Activated CD4-positive, alpha-beta T cell treated with anti-CD3 and anti-CD28 coated beads for 24 hours (primary cell): ENCODE results near the gene INSIG2.

Experiments used
- DNase-seq, 2 donors: peaks; one replicate each; pipeline ENCODE4 v3.0.0-alpha.2; 2020; ENCODE audit warnings: low read depth in 2 of 2

The INSIG2 gene

DNA sequence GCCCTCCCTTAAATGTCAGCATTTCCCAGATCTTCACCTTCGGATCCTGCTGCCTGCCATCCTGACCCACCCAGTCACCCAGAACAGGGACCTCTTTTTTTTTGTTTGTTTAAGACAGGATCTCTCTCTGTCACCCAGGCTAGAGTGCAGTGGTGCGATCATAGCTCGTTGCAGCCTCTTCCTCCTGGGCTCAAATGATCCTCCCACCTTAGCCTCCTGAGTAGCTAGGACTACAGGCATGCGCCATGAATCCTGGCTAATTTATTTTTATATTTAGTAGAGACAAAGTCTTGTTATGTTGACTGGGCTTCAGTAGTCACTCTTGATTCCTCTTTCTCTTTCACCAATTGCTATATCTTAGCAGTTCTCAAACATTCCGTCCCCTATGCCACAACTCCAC, 39.0 kb downstream of the INSIG2 start:
- no peak for DNase-seq

DNA sequence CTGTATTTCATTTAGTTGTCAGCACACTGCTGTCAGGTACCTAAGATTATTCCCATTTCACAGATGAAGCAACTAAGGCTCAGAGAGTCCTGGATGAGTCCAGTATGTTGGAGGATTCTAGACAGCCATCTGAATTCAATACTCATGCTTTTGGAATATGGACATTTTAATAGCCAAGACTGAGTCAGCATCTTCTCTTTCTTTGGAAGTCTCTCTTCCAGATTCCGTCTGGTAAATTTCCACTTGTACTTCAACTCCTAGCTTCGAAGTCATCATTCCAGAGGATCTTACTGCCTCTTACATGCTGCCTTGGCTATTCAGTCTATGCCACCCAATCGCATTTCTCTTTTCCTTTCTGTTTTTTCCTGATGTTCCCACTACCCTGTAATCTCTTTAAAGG, 40.6 kb downstream of the INSIG2 start:
- DNase-seq = no peak

DNA sequence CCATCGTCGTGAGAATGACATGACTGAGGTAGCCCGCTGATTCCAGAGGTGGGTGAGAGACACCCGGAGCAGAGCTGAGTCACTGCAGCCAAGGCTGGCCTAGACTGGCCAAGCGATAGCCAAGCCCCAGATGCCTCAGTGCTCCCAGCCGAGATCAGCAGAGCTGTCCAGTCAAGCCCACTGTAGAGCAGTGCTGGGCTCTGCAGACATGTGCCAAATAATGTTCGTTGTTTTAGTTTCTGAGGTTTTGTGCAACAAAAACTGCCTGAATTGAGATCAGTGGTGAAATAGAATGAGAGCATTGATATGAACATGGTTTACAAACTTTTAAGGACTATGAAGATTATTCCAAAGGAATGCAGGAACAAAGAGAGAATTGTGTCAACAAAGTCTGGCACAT, 42.1 kb downstream of the INSIG2 start:
- no peak for DNase-seq

DNA sequence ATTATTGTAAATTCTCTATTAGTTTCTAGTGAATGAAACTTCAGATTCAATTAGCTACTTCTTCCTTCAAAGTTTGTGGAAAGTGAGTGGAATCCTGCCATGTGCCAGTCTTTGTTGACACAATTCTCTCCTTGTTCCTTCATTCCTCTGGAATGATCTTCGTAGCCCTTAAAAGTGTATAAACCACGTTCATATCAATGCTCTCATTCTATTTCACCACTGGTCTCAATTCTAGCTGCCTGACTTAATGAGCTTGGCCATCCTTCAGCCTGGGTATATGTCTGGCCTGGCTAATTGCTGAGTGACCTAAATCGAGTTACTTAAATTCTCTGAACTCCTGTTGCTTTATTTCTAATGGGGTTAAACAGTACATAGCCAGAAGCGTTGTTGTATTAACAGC, 43.5 kb downstream of the INSIG2 start:
- DNase-seq = no peak

DNA sequence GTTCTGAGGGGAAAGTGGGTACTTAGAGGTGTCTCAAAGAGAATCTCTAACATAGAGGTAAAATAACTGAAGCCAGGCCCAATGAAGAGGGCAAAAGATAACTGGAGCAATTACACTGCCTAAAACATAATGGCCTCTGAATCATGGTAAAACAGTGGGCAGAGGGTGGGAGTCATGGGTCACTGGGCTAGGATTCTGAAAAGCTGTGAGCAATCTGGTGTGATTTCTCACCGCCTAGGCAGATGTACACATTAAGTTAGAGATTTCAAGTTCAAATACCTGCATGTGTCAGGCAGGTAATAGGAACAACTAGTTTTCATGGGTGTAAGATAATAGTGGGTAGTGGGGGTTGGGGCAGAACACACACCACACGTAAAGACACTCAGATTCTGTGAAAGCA, 45.6 kb downstream of the INSIG2 start:
- DNase-seq = no peak

DNA sequence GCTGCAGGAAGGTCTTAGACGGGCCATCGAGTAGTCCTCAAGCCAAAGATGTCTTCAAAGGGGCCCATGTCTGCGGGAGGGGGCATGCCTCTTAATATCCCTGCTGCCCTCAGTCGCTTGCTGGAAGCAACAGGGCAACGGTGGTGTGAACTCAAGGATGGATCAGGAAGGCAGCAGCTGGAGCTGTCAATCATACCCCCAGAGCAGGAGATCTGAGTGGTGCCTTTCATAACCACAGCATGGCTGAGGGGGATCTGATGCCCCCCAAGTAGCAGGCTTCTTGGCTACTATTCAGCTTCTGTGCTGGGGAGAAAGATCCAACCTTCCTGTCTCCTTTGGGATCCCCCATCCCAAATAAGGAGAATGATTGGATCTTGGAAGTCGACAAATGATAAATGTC, 46.4 kb downstream of the INSIG2 start:
- DNase-seq = no peak

DNA sequence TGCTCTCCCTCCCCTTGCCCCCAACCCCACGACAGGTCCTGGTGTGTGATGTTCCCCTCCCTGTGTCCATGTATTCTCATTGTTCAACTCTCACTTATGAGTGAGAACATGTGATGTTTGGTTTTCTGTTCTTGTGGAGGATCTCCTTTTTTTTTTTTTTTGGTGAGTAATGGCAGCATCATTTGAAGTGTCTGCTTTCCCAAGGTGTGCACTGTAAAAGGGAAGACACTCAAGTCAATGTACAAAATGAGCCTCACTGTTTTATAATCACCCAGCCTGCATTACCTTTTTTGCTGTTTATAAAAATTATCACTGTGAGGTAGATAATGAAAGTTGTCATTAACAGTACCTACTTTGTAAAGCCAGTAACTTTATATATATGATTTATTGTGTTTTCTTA, 56.9 kb downstream of the INSIG2 start:
- DNase-seq = no peak

DNA sequence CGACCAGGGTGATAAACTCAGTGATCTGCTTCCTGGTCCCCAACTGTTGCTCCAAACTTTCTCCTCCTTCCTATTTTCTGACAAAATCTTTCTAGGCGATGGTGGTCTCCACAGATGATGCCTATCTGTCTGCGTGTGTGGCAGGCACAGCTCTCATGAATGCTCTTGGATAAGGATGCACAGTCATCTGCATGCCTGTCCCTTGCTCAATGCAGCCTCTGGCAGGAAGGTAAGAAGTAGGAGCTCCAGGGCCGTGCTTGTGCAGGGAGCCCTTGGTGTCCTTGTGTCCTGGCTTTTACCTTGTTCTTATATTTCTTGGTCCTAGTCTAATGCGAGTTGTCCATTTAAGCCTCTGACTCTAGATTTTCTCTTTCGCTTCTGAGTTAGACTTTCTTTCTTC, 57.5 kb downstream of the INSIG2 start:
- no peak for DNase-seq

DNA sequence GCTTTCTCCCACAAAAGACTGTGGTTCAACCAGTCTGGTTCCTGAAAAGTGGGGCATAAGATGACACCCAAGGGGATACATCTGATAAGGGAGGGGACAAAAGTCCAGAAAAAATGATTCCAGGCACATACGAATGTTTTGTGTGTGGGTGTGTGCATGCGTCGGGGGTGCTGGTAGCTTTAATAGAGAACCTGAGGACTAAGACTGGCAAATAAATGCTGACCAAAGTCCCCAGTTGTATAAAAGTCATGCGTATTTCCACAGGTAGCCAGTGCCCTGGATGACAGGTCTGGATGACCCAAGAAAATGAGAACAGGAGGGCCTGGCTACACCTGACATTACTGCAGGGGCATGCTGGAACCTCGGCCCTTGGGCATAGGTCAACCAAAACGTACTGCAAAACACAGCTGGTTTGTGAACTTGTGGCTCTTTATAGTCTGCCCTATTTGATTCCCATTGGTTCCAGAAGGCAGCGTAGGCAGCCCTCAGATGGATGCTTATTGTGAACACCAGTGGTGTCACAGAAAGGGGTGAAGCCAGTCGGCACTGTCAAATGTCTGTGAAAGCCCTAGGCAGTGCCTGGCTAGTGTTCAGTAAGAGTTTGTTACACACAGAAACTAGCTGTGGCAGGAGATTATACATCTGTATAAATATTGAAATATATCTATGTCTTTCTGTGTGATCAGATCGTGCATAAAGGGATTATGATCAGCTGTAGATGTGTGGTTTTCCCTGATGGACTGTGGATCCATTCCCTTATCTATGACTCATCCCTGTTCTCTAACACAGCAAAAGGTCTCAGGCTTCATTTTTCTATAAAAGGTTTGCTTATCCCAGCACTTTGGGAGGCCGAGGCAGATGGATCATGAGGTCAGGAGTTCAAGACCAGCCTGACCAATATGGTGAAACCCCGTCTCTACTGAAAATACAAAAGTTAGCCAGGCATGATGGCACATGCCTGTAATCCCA, 58.3 kb downstream of the INSIG2 start:
- no peak for DNase-seq

DNA sequence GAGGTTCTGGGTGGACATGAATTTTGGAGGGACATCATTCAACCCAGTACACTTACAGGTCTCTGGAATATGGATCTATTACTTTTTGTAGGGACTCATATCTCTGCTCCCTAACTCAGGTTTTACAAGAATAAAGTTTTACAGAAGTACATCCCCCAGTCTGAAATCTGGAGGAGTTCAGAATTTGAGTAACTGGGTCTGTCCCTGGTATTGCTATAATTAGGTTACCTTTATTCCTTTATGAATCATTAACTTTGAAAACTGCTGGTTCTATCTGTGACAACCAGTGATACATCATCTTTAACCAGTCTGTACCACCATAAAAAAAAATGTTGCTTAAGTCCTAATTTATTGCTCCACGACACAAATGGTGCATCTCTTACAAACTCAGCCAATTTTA, 59.9 kb downstream of the INSIG2 start:
- no peak for DNase-seq

DNA sequence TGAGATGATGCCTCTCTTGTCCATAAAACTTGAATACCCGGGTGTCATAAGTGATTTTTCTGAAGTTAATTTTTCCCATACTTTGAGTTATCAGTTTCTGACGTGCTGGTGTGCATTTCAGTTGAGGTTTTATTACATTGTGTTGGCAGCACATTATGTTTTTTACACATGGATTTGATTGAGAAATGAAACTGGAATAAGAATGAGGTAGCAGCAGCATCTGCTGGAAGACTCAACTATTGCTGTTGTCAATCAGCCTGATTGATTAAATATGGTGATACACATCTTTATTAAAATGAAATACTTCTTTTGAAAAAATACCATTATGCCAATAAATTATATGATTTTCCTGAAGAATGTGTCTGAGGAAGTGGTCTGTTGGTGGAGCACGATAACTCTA, 60.5 kb downstream of the INSIG2 start:
- DNase-seq = no peak

DNA sequence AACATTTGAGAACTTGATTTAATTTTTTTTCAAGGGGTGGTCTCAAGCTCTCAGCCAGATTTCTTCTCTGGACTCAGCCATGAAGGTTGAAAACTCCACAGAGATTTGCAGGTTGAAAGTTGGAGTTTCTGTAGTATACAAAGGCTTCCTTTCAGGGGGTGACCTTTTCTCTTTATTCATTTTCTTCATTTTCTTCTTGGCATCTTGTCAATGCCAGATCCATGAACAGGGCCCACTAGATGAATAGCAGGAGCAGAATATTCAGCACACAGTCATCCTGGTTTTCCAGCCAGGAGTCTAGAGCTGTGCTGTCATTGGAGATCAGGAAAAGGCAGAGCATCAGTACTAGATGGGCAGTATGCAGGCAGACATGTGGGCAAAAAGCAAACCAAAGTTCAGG, 62.0 kb downstream of the INSIG2 start:
- no peak for DNase-seq

DNA sequence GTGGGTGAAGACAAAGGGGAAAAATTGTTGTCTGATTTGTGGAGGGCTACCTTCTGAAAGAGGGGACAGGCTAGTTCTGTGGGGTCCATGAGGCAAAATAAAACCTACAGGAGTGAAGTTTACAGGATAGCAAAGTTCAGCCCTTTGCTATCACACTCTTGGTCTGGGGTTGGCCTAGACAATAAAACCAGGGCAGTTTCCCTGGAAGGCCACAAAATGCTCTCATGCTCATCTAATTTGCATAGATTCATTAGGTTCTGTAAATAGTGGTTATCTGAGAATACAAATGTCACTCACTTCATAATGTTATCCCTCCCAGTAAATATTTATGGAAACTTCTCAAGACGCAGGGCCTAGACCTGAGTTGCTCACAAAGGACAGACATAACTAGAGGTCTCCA, 63.6 kb downstream of the INSIG2 start:
- no peak for DNase-seq

DNA sequence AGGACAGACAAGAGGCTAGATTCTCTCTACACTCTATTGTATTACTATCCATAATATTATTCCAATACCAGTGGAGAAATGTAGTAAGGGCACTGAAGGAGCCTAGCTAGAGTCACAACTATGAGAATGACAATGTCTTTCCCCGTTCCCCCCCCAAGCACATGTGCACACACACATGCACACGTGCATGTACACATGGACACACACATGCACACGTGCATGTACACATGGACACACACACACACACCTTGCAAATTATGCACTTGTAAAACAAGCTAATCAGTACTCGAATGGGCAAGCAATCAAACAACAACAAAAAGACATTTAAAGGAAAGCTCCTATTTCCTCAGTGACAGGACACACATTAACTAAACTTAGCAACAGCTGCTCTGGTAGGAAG, 65.2 kb downstream of the INSIG2 start:
- DNase-seq = no peak

DNA sequence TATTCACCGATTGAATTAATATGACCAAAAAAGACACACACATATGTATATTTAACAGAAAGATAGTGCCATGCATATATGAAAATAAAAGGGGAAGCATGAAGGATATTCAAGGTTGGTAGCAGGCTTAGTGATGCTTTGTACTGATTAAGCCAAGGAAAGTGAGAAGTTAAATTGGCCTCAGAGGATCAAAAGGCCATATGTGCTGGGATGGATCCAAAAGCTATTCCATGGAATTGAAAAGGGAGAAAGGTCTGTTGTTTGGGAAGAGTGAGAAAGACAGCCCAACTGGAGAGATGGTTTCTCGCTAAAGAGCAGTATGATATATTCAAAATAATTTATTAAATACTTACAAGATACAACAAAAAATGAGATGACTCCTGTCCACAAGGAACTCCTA, 65.9 kb downstream of the INSIG2 start:
- DNase-seq = no peak
